ENCODE results near the gene ADCY9.

The ADCY9 gene

GRCh38 chr16:4137438-4137837 is 21.2 kb upstream of the ADCY9 start:
- TF ChIP-seq CTCF (IDR thresholded peaks at IDR 0.05; ENCODE audit: low read depth, low read length), result no peak
- DNase-seq (ENCODE audit: extremely low read depth, low read depth), result no peak

- DNase-seq (ENCODE audit: extremely low read depth, low read depth), result no peak
- TF ChIP-seq CTCF (IDR thresholded peaks at IDR 0.05; ENCODE audit: low read depth, low read length), result no peak
Measured at GRCh38 chr16:4136229-4136813, 20.1 kb upstream of the ADCY9 start.

GRCh38 chr16:4135537-4135936 is 19.3 kb upstream of the ADCY9 start:
- no peak for TF ChIP-seq CTCF (IDR thresholded peaks at IDR 0.05; ENCODE audit: low read depth, low read length)
- no peak for DNase-seq (ENCODE audit: extremely low read depth, low read depth)

- TF ChIP-seq CTCF (IDR thresholded peaks at IDR 0.05; ENCODE audit: low read depth, low read length), result no peak
- DNase-seq (ENCODE audit: extremely low read depth, low read depth), result no peak
Measured at GRCh38 chr16:4133897-4134372, 17.7 kb upstream of the ADCY9 start.

- no peak for TF ChIP-seq CTCF (IDR thresholded peaks at IDR 0.05; ENCODE audit: low read depth, low read length)
Measured at GRCh38 chr16:4131621-4132020, 15.4 kb upstream of the ADCY9 start.

GRCh38 chr16:4124535-4125294 is 8.5 kb upstream of the ADCY9 start:
- no peak for TF ChIP-seq CTCF (IDR thresholded peaks at IDR 0.05; ENCODE audit: low read depth, low read length)
- DNase-seq (ENCODE audit: extremely low read depth, low read depth), result no peak

More at GRCh38 chr16:4131621-4132020, 15.4 kb upstream of the ADCY9 start:
- DNase-seq (ENCODE audit: extremely low read depth, low read depth), result no peak

GRCh38 chr16:4123616-4124300 is 7.5 kb upstream of the ADCY9 start:
- TF ChIP-seq CTCF (IDR thresholded peaks at IDR 0.05; ENCODE audit: low read depth, low read length), result no peak
- no peak for DNase-seq (ENCODE audit: extremely low read depth, low read depth)
